ENCODE results near the gene UPF1. TPM values are rescaled to one million over a fixed set of nuclear protein-coding genes. Genes with fewer than 3 reads are reported as not detected.
A peak's percentile ranks its signal among the peaks of the same experiment; 100 is the strongest.

UPF1 gene
- total and polyA plus RNA-seq, 2 of the 13 experiments (the other 11 are each of a cell fraction or from before 2014, with no cell fraction given) = 16.9 to 41.8 TPM

GRCh38 chr19:18832306-18833140, 764 bp downstream of the UPF1 start:
- Histone ChIP-seq H3K4me2 (ENCODE audit: low read depth, low read length) (peak overlapping the region; percentile 95), H3K4me1 (ENCODE audit: insufficient read depth, low read length) (peaks cover 50% of the 10 kb centered on the region), H3K79me2 (ENCODE audit: insufficient read depth, low read length) (peaks cover 56% of the 10 kb centered on the region), H3K4me3 (replicated peaks in 1 of 3; ENCODE audit: insufficient read depth in 1 of 3, low read depth in 2 of 3, low read length in 3 of 3) (peak overlapping the region; percentile 74 to 80 (median 80)), H2AFZ (ENCODE audit: low read length) (no peak overlapping the region), H4K20me1 (ENCODE audit: insufficient read depth, low read length) (peaks cover 44% of the 10 kb centered on the region), H3K27ac (ENCODE audit: extremely low read length, insufficient read depth, low read length) (peak overlapping the region; percentile 75), H3K36me3 (replicated peaks in 1 of 2; ENCODE audit: control insufficient read depth in 1 of 2, insufficient read depth in 2 of 2, low read length in 2 of 2) (peaks cover 0 to 21% of the 10 kb centered on the region in 2 experiments; a peak in 3 of 5 replicates), H3K9ac (ENCODE audit: insufficient read depth, low read depth, low read length) (peak overlapping the region; percentile 96), H3K9me3 (ENCODE audit: low read length) (no peaks in the 10 kb centered on the region), H3K27me3 (ENCODE audit: control insufficient read depth in 1 of 2, insufficient read depth in 2 of 2, low read length in 2 of 2) (peaks cover 0 to 1% of the 10 kb centered on the region in 2 experiments; a peak in 1 of 5 replicates)
- FAIRE-seq = no peak
- ATAC-seq = peak; percentile 76
- peak; percentile 46 for DNase-seq (ENCODE audit: low spot score)
- WGBS (ENCODE audit: low lambda C conversion rate) = 2% methylated on average over 50 of the region's 69 CpGs
- ChIA-PET POLR2A (interaction anchor here (1.1 to 2.4 kb wide), 7 partner anchors 8 to 274 kb away, joined by 3 to 23 read pairs (median 4); partner anchors contain the start of genes COMP, COPE and DDX49), CTCF (ENCODE audit: low intra/inter-chr PET ratio, low total read pairs) (no interaction called here)
- intact Hi-C loops (cut with micrococcal nuclease; ENCODE audit: unreplicated experiment) (loop anchor here (5.0 kb wide), 1 partner anchor 35 kb away; no protein-coding TSS in a partner anchor), in situ Hi-C loops (cut with HindIII; ENCODE audit: extremely low pct_ligation_motif_present, low pct_unique_long_range_greater_than_20kb) (no loop called here)
- BruUV-seq (replicated peaks) = TSS peak; percentile 45
- TF ChIP-seq ZNF121 (CRISPR knock-in tag; IDR thresholded peaks at IDR 0.05) = peak; percentile 42; the same call in 1 of the 2 replicates
- TF ChIP-seq MXI1 (IDR thresholded peaks at IDR 0.05; ENCODE audit: borderline replicate concordance, low read depth, low read length) = no peak
- no peak for TF ChIP-seq ZNF17 (CRISPR knock-in tag; IDR thresholded peaks at IDR 0.05)
- TF ChIP-seq ISX (CRISPR knock-in tag; conservative IDR thresholded peaks at IDR 0.05) = no peak
- no peak for TF ChIP-seq TRAFD1 (CRISPR knock-in tag; IDR thresholded peaks at IDR 0.05; ENCODE audit: borderline replicate concordance)
- TF ChIP-seq RFXAP (CRISPR knock-in tag; IDR thresholded peaks at IDR 0.05; ENCODE audit: borderline replicate concordance) = no peak
- no peak for TF ChIP-seq NR1H2 (CRISPR knock-in tag; IDR thresholded peaks at IDR 0.05; ENCODE audit: borderline replicate concordance, low read depth)
- no peak for TF ChIP-seq ZNF318 (CRISPR knock-in tag; IDR thresholded peaks at IDR 0.05)
- TF ChIP-seq NCOA5 (CRISPR knock-in tag; IDR thresholded peaks at IDR 0.05) = no peak
- TF ChIP-seq, protein P1, sequence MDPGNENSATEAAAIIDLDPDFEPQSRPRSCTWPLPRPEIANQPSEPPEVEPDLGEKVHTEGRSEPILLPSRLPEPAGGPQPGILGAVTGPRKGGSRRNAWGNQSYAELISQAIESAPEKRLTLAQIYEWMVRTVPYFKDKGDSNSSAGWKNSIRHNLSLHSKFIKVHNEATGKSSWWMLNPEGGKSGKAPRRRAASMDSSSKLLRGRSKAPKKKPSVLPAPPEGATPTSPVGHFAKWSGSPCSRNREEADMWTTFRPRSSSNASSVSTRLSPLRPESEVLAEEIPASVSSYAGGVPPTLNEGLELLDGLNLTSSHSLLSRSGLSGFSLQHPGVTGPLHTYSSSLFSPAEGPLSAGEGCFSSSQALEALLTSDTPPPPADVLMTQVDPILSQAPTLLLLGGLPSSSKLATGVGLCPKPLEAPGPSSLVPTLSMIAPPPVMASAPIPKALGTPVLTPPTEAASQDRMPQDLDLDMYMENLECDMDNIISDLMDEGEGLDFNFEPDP (CRISPR knock-in tag; conservative IDR thresholded peaks at IDR 0.05) = no peak
- no peak for TF ChIP-seq ZNF772 (CRISPR knock-in tag; IDR thresholded peaks at IDR 0.05)
- no peak for TF ChIP-seq ZNF567 (CRISPR knock-in tag; IDR thresholded peaks at IDR 0.05; ENCODE audit: borderline replicate concordance)

Data from HepG2 (cell line).